ENCODE measurements around the gene NFATC2. TPM values are rescaled to one million over a fixed set of nuclear protein-coding genes. Genes with fewer than 3 reads are reported as not detected.

The NFATC2 gene
- total and polyA plus RNA-seq, 2 of the 8 experiments (the other 6 are each of a cell fraction or from before 2014, with no cell fraction given) = 0.27 to 0.91 TPM

DNA sequence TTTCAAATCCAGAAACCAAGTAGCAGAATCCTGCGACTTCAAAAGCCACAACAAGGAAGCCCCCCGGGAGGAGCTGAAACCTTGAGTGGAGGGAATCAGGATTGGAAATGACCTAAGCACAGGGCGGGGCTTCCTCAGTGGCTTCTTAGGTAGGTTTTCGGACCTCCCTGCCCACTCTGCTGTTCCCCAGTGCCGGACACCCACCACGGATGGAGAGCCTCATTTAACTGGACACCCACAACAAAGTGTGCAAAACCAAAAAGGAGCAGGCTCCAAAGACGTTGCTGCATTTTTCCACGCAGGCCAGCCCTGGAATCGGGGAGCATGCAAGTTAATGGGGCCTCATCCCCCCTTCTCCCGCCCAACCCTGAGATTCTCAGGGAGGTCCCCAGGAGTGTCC is 144.4 kb downstream of the NFATC2 start:
- 94% methylated on average over 10 of the region's 10 CpGs; no CpG with 5 or more reads in 1 of the 2 experiments for WGBS, 2 experiments (ENCODE audit: extremely low coverage in 1 of 2, insufficient coverage in 1 of 2, insufficient read length in 1 of 2, insufficient replicate concordance in 2 of 2, low coverage in 1 of 2, low lambda C conversion rate in 2 of 2, missing lambda C conversion rate in 1 of 2)
- Histone ChIP-seq H2BK120ac (replicated peaks; ENCODE audit: low read depth, low read length) (no peak overlapping the region), H2BK15ac (ENCODE audit: low read length) (no peak overlapping the region), H2BK20ac (ENCODE audit: low read length) (no peak overlapping the region), H3K27me3 (replicated peaks in 1 of 4; ENCODE audit: control insufficient read depth in 3 of 4, extremely low read depth in 1 of 4, insufficient read depth in 3 of 4, low read length in 3 of 4) (no peaks in the 10 kb centered on the region), H2AFZ (ENCODE audit: low read length) (no peak overlapping the region), H3K79me2 (ENCODE audit: control insufficient read depth in 1 of 2, insufficient read depth in 2 of 2, low read length in 2 of 2) (no peaks in the 10 kb centered on the region), H2AK5ac (ENCODE audit: low read depth, low read length) (no peak overlapping the region), H3K56ac (replicated peaks; ENCODE audit: insufficient read length, low read depth, low read length) (no peak overlapping the region), H3K14ac (ENCODE audit: insufficient read length) (no peak overlapping the region), H3K36me3 (ENCODE audit: control insufficient read depth in 2 of 4, insufficient read depth in 4 of 4, low read length in 3 of 4) (no peaks in the 10 kb centered on the region), H3K4me2 (ENCODE audit: insufficient read depth in 1 of 2, low read depth in 2 of 2, low read length in 2 of 2) (no peak overlapping the region), H4K91ac (replicated peaks; ENCODE audit: insufficient read length, low read length) (no peak overlapping the region), H3K4me3 (ENCODE audit: extremely low read depth in 1 of 4, insufficient read depth in 2 of 4, low read depth in 3 of 4, low read length in 4 of 4) (no peak overlapping the region), H4K20me1 (replicated peaks in 1 of 2; ENCODE audit: control insufficient read depth in 1 of 2, insufficient read depth in 2 of 2, low read length in 2 of 2) (no peaks in the 10 kb centered on the region), H3K4ac (replicated peaks; ENCODE audit: insufficient read length, low read depth, low read length) (no peak overlapping the region), H4K8ac (ENCODE audit: extremely low read depth, insufficient read depth, low read length) (no peak overlapping the region), H3K4me1 (replicated peaks in 1 of 4; ENCODE audit: control insufficient read depth in 3 of 4, insufficient read depth in 4 of 4, low read length in 3 of 4) (peaks cover 0 to 11% (median 5%) of the 10 kb centered on the region in 4 experiments; a peak in 5 of 7 replicates), H3K27ac (ENCODE audit: low read depth, low read length) (no peak overlapping the region), H3K9ac (replicated peaks in 1 of 4; ENCODE audit: extremely low read depth in 1 of 4, low read depth in 3 of 4, low read length in 3 of 4) (no peak overlapping the region), H3K23me2 (ENCODE audit: low read depth, low read length) (no peaks in the 10 kb centered on the region), H2BK5ac (ENCODE audit: low read depth, low read length) (no peak overlapping the region), H3K18ac (ENCODE audit: extremely low read depth, low read length) (no peak overlapping the region; the same call in 1 of the 2 replicates), H3K79me1 (ENCODE audit: low read depth, low read length) (no peaks in the 10 kb centered on the region), H3K9me3 (ENCODE audit: insufficient read depth in 2 of 2, low read depth in 1 of 2, low read length in 1 of 2) (no peaks in the 10 kb centered on the region), H4K5ac (ENCODE audit: insufficient read length, low read depth, low read length) (no peak overlapping the region), H2BK12ac (ENCODE audit: low read depth, low read length) (no peak overlapping the region), H3K23ac (ENCODE audit: insufficient read length) (no peak overlapping the region)
- TF ChIP-seq JUND (IDR thresholded peaks at IDR 0.05; ENCODE audit: low read length) (no peak), KDM1A (IDR thresholded peaks at IDR 0.05; ENCODE audit: borderline replicate concordance, low read length) (no peak), SUZ12 (IDR thresholded peaks at IDR 0.05; ENCODE audit: low read length) (no peak), ASH2L (IDR thresholded peaks at IDR 0.05; ENCODE audit: low read length) (no peak), RFX5 (IDR thresholded peaks at IDR 0.05; ENCODE audit: borderline replicate concordance, low read depth, low read length) (no peak), HDAC6 (IDR thresholded peaks at IDR 0.05; ENCODE audit: low read depth, low read length) (no peak), TEAD4 (IDR thresholded peaks at IDR 0.05; ENCODE audit: low read depth, low read length) (no peak), CBX5 (IDR thresholded peaks at IDR 0.05; ENCODE audit: low read depth, low read length) (no peak), TAF7 (optimal IDR thresholded peaks at IDR 0.05; ENCODE audit: borderline replicate concordance, low read depth, low read length) (no peak), CTBP2 (IDR thresholded peaks at IDR 0.05; ENCODE audit: borderline replicate concordance, insufficient read depth, insufficient read length, low read length) (no peak), EGR1 (IDR thresholded peaks at IDR 0.05; ENCODE audit: borderline replicate concordance, low read depth, low read length) (no peak), TCF12 (IDR thresholded peaks at IDR 0.05; ENCODE audit: low read depth, low read length) (no peak)
- TF ChIP-seq, protein P1, sequence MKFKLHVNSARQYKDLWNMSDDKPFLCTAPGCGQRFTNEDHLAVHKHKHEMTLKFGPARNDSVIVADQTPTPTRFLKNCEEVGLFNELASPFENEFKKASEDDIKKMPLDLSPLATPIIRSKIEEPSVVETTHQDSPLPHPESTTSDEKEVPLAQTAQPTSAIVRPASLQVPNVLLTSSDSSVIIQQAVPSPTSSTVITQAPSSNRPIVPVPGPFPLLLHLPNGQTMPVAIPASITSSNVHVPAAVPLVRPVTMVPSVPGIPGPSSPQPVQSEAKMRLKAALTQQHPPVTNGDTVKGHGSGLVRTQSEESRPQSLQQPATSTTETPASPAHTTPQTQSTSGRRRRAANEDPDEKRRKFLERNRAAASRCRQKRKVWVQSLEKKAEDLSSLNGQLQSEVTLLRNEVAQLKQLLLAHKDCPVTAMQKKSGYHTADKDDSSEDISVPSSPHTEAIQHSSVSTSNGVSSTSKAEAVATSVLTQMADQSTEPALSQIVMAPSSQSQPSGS (IDR thresholded peaks at IDR 0.05; ENCODE audit: low read length) = no peak
- ChIA-PET CTCF (ENCODE audit: partially characterized antibody) (interaction anchor here (0.6 to 1.1 kb wide), 2 partner anchors 62 to 567 kb away, joined by 3 read pairs; no protein-coding TSS in a partner anchor), POLR2A (ENCODE audit: partially characterized antibody) (no interaction called here)
- no peak for FAIRE-seq
- DNase-seq (ENCODE audit: low read depth in 1 of 2, low spot score in 2 of 2) = no peak
